Natural killer cell (primary cell): Measurements from ENCODE around the gene PSMD14. TPM values are rescaled to one million over a fixed set of nuclear protein-coding genes. Genes with fewer than 3 reads are reported as not detected.
A peak's percentile ranks its signal among the peaks of the same experiment; 100 is the strongest.

Source experiments
- ATAC-seq, 3 donors: fragments of 150-1000 bp in 2 of 3; fragments of 200-7000 bp in 1 of 3; cut with Tn5 transposase; 1 replicate in 1 of 3; 2 replicates in 2 of 3; pipeline ENCODE4 v1.10.0; 2021; ENCODE audit warnings: mild to moderate bottlenecking in 2 of 3, moderate library complexity in 2 of 3
- DNase-seq, 2 donors: peaks; one replicate each; pipeline versions ENCODE4 v3.0.0 to v3.0.0-alpha.2; 2013 to 2021; ENCODE audit warnings: mixed read lengths in 1 of 2
- H3K27ac ChIP-seq: one replicate; pipeline ENCODE4 v1.5.1; 2013; ENCODE audit warnings: mild to moderate bottlenecking, low read length
- H3K27me3 ChIP-seq: one replicate; pipeline ENCODE4 v1.6.1; 2013; ENCODE audit warnings: low read length; ENCODE audit not compliant: control insufficient read depth, insufficient read depth
- H3K36me3 ChIP-seq: one replicate; pipeline ENCODE4 v1.6.1; 2013; ENCODE audit warnings: low read length; ENCODE audit not compliant: control insufficient read depth, insufficient read depth
- H3K4me1 ChIP-seq: one replicate; pipeline ENCODE4 v1.6.1; 2013; ENCODE audit warnings: low read length; ENCODE audit not compliant: control insufficient read depth, insufficient read depth
- H3K4me3 ChIP-seq: one replicate; pipeline ENCODE4 v1.5.1; 2013; ENCODE audit warnings: low read length
- H3K9me3 ChIP-seq: one replicate; pipeline ENCODE4 v1.6.1; 2013; ENCODE audit warnings: low read length; ENCODE audit not compliant: control insufficient read depth, insufficient read depth
- H3K27ac Mint-ChIP-seq, 2 donors: one replicate each; pipeline ENCODE4 v1.8.0; 2022; ENCODE audit warnings: mild to moderate bottlenecking in 2 of 2, mixed read lengths in 2 of 2, moderate library complexity in 1 of 2
- H3K27me3 Mint-ChIP-seq, 2 donors: one replicate each; pipeline ENCODE4 v1.8.0; 2022; ENCODE audit warnings: low read depth in 2 of 2, mixed read lengths in 2 of 2
- H3K36me3 Mint-ChIP-seq: one replicate; pipeline ENCODE4 v1.8.0; 2022; ENCODE audit warnings: mixed read lengths
- H3K4me1 Mint-ChIP-seq, 2 donors: one replicate each; pipeline ENCODE4 v1.8.0; 2022; ENCODE audit warnings: mixed read lengths in 2 of 2
- H3K4me3 Mint-ChIP-seq: one replicate; pipeline ENCODE4 v1.8.0; 2022; ENCODE audit warnings: mild to moderate bottlenecking, moderate library complexity, mixed read lengths
- H3K9me3 Mint-ChIP-seq, 2 donors: one replicate each; pipeline ENCODE4 v1.8.0; 2022; ENCODE audit warnings: mixed read lengths in 2 of 2
- WGBS: methylation state at CpG from one replicate; pipeline ENCODE4 v1.1.7; 2013; ENCODE audit warnings: missing lambda C conversion rate; ENCODE audit not compliant: insufficient coverage; 5-methylcytosine and 5-hydroxymethylcytosine counted together
- intact Hi-C: fragments of 100-400 bp; cut with micrococcal nuclease; formaldehyde crosslinking; loops from one replicate; pipeline ENCODE4 v1.14.2; 2022
- total RNA-seq, 4 donors: library from RNA; stranded (reverse); fragments of 120-200 nt in 1 of 4; gene quantifications; one replicate each; pipeline versions ENCODE4 v1.2.3 to v1.2.4, GENCODE V29; 2013 to 2022
- TF ChIP-seq, protein P1 (sequence below): fragments of 200-600 bp; IDR thresholded peaks from one replicate; pipeline ENCODE4 v1.8.0; 2022; ENCODE audit warnings: antibody characterized with exemption

PSMD14 gene
- total RNA-seq, 3 donors from 2014 or later (not counting 1 experiment from before 2014, with no cell fraction given), result 34.2 to 40.9 (median 36.2) TPM

DNA sequence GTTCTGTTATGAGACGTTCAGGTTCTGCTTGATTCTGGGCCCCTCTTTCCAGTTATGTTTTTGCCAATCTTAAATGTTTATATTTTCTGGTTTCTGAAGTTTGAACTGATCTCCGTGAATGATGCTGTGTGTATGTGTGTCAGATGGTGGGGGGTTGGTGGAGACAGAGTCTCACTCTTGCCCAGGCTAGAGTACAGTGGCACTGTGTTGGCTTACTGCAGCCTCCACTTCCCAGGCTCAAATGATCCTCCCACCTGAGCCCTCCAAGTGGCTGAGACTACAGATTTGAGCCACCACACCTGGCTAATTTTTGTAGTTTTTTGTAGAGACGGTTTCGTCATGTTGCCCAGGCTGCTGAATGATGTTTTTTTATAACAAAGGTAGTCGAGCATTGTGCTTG, 45.9 kb downstream of the PSMD14 start:
- Histone ChIP-seq H3K27ac (no peak overlapping the region), H3K27me3 (no peaks in the 10 kb centered on the region), H3K4me1 (no peaks in the 10 kb centered on the region), H3K9me3 (no peaks in the 10 kb centered on the region), H3K36me3 (no peaks in the 10 kb centered on the region), H3K4me3 (no peak overlapping the region)
- Mint-ChIP-seq H3K9me3 (no peaks in the 10 kb centered on the region), H3K4me1 (peaks cover 52 to 66% of the 10 kb centered on the region in 2 donors), H3K4me3 (no peak overlapping the region), H3K27ac (no peak overlapping the region), H3K36me3 (no peaks in the 10 kb centered on the region), H3K27me3 (no peaks in the 10 kb centered on the region)
- intact Hi-C loops, result no loop called here
- ATAC-seq, result no peak
- WGBS, result 87% methylated on average over 5 of the region's 5 CpGs
- TF ChIP-seq, protein P1, sequence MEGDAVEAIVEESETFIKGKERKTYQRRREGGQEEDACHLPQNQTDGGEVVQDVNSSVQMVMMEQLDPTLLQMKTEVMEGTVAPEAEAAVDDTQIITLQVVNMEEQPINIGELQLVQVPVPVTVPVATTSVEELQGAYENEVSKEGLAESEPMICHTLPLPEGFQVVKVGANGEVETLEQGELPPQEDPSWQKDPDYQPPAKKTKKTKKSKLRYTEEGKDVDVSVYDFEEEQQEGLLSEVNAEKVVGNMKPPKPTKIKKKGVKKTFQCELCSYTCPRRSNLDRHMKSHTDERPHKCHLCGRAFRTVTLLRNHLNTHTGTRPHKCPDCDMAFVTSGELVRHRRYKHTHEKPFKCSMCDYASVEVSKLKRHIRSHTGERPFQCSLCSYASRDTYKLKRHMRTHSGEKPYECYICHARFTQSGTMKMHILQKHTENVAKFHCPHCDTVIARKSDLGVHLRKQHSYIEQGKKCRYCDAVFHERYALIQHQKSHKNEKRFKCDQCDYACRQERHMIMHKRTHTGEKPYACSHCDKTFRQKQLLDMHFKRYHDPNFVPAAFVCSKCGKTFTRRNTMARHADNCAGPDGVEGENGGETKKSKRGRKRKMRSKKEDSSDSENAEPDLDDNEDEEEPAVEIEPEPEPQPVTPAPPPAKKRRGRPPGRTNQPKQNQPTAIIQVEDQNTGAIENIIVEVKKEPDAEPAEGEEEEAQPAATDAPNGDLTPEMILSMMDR, result no peak
- DNase-seq, result no peak

DNA sequence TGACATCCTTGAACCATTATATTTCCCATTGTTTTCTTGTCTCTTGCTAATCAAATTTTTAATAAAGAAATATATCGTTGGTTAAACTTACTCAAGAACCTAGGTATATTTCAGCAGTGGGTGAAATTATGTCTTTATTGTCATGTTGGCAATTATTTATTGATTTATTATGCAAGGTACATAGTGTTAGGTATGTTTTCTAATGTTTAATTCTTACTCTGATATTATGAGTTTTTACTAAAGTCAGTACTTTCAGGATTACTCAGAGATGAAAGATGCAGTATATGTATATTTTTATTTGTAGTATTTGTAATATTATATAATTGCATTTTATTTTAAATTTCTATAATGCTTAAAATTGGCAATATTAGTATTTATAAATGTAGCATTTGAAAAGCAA, 46.9 kb downstream of the PSMD14 start:
- Mint-ChIP-seq H3K9me3 (no peaks in the 10 kb centered on the region), H3K36me3 (no peaks in the 10 kb centered on the region), H3K4me3 (no peak overlapping the region), H3K27ac (no peak overlapping the region), H3K27me3 (no peaks in the 10 kb centered on the region), H3K4me1 (peaks cover 43 to 58% of the 10 kb centered on the region in 2 donors)
- Histone ChIP-seq H3K27ac (no peak overlapping the region), H3K9me3 (no peaks in the 10 kb centered on the region), H3K4me3 (no peak overlapping the region), H3K27me3 (no peaks in the 10 kb centered on the region), H3K4me1 (no peaks in the 10 kb centered on the region), H3K36me3 (no peaks in the 10 kb centered on the region)
- no peak for ATAC-seq
- intact Hi-C loops, result no loop called here
- TF ChIP-seq, protein P1, result no peak
- WGBS, result no CpG with 5 or more reads among the region's 1 CpG
- DNase-seq, result no peak

DNA sequence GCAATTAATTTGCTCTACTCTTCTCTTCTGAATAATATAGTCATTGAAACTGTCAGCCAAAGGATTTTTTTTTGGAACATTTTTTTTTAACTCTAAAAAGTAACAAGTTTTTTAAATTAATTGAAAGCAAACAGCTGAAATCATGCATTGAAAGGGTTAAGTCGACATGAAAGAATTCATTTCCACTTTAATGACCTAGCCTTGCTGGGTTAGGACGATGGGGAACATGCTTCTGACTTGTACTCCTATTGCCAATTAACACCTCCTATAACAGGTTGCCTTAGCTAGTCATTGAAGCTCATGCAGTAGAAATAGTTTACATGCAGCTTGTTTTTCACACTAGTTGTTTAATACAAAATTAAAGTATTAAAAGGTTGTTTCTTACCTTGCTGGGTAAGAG, 47.8 kb downstream of the PSMD14 start:
- intact Hi-C loops, result no loop called here
- H3K9me3 ChIP-seq, result no peaks in the 10 kb centered on the region
- ATAC-seq, result no peak
- H3K4me1 ChIP-seq, result no peaks in the 10 kb centered on the region
- Mint-ChIP-seq H3K4me3 (no peak overlapping the region), H3K27ac (no peak overlapping the region), H3K9me3 (no peaks in the 10 kb centered on the region), H3K27me3 (no peaks in the 10 kb centered on the region), H3K36me3 (no peaks in the 10 kb centered on the region), H3K4me1 (peaks cover 38 to 54% of the 10 kb centered on the region in 2 donors)
- DNase-seq, result no peak
- H3K27ac ChIP-seq, result no peak overlapping the region
- TF ChIP-seq, protein P1, result no peak
- no peaks in the 10 kb centered on the region for H3K36me3 ChIP-seq
- H3K27me3 ChIP-seq, result no peaks in the 10 kb centered on the region
- 73% methylated on average over 2 of the region's 2 CpGs for WGBS
- no peak overlapping the region for H3K4me3 ChIP-seq

DNA sequence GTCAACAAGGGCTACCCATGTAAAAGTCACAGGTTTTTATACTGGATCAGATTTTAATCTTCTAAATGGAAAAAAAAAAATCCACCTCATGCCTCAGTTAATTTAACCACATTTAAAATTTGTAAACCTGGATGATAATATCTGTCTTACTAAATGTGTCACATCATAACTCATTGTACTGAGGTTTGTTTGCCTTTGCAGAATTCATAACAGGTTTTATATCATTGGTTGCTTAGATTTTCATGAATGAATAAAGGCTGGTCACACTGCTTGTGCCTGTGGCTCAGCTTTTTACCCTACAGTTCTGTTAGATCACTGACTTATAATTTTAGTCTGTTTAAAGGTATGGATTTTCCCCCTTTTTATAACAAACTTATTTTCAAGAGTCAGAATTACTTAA, 48.9 kb downstream of the PSMD14 start:
- Histone ChIP-seq H3K4me1 (no peaks in the 10 kb centered on the region), H3K9me3 (no peaks in the 10 kb centered on the region), H3K36me3 (no peaks in the 10 kb centered on the region), H3K27ac (no peak overlapping the region), H3K4me3 (no peak overlapping the region), H3K27me3 (no peaks in the 10 kb centered on the region)
- H3K27me3 Mint-ChIP-seq, result no peaks in the 10 kb centered on the region
- DNase-seq, result no peak
- no peak overlapping the region for H3K27ac Mint-ChIP-seq
- peak in 1 of 3 donors; percentile 29 for ATAC-seq
- intact Hi-C loops, result no loop called here
- no peak overlapping the region for H3K4me3 Mint-ChIP-seq
- peaks cover 29 to 44% of the 10 kb centered on the region in 2 donors for H3K4me1 Mint-ChIP-seq
- H3K36me3 Mint-ChIP-seq, result no peaks in the 10 kb centered on the region
- TF ChIP-seq, protein P1, result no peak
- H3K9me3 Mint-ChIP-seq, result no peaks in the 10 kb centered on the region
